Stomach (tissue), 9 donors: ENCODE data around the gene DIAPH2. TPM values are rescaled to one million over a fixed set of nuclear protein-coding genes. Genes with fewer than 3 reads are reported as not detected.

Experiments used
- DNase-seq, 2 donors: peaks; one replicate each; pipeline versions ENCODE4 v3.0.0 to v3.0.0-alpha.2; 2013 to 2019
- H3K27ac ChIP-seq, 5 donors: fragments of 200-600 bp in 4 of 5; sonication (generic) in 4 of 5; one replicate each; pipeline ENCODE4 v1.5.1; 2013 to 2019; ENCODE audit warnings: mild to moderate bottlenecking in 1 of 5, moderate library complexity in 1 of 5
- H3K27me3 ChIP-seq, 3 donors: fragments of 200-600 bp; sonication (generic); one replicate each; pipeline ENCODE4 v1.5.1; 2017 to 2019; ENCODE audit warnings: mixed run types in 1 of 3
- H3K36me3 ChIP-seq, 4 donors: fragments of 200-600 bp; sonication (generic); 1 replicate in 3 of 4; 2 replicates in 1 of 4; pipeline ENCODE4 v1.5.1; 2016 to 2019
- H3K4me1 ChIP-seq, 4 donors: fragments of 200-600 bp; sonication (generic); one replicate each; pipeline ENCODE4 v1.5.1; 2016 to 2019
- H3K4me3 ChIP-seq, 4 donors: fragments of 200-600 bp; sonication (generic) in 3 of 4; one replicate each; pipeline ENCODE4 v1.5.1; 2016 to 2019; ENCODE audit warnings: mild to moderate bottlenecking in 1 of 4
- H3K9me3 ChIP-seq, 4 donors: fragments of 200-600 bp; sonication (generic); one replicate each; pipeline ENCODE4 v1.5.1; 2016 to 2019
- EP300 ChIP-seq: sonication (generic); formaldehyde crosslinking; IDR thresholded peaks from one replicate; pipeline ENCODE4 v1.6.1; 2017; ENCODE audit warnings: antibody characterized with exemption
- POLR2A ChIP-seq, 4 donors: fragments of 450-650 bp; IDR thresholded peaks; one replicate each; pipeline ENCODE4 v1.6.1; 2016; ENCODE audit warnings: antibody characterized with exemption in 4 of 4, control low read depth in 2 of 4, mild to moderate bottlenecking in 1 of 4, moderate library complexity in 1 of 4
- POLR2AphosphoS5 ChIP-seq, 3 donors: sonication (generic); formaldehyde crosslinking; IDR thresholded peaks; one replicate each; pipeline ENCODE4 v1.6.1; 2016; ENCODE audit warnings: antibody characterized with exemption in 3 of 3
- WGBS, 5 donors: extraction: QIAGEN DNeasy Blood & Tissue Kit in 3 of 5; methylation state at CpG; one replicate each; pipeline versions ENCODE4 v1.1.5 to v1.1.7; 2013 to 2018; 5-methylcytosine and 5-hydroxymethylcytosine counted together
- intact Hi-C: fragments of 100-400 bp; cut with DNase I; formaldehyde crosslinking; loops from one replicate; pipeline ENCODE4 v1.15.1; 2023; ENCODE audit warnings: low total_unique reads
- polyA plus RNA-seq, 3 donors: library from polyadenylated mRNA; stranded (reverse); fragments of 200-250 nt; gene quantifications; one replicate each; pipeline ENCODE4 v1.2.3, GENCODE V29; 2013
- total RNA-seq, 5 donors: library from RNA; depleted of rRNA; stranded (reverse); fragments of >200 nt; gene quantifications; one replicate each; pipeline versions ENCODE4 v1.1.0 to v1.2.3, GENCODE V29; 2014 to 2016
- TF ChIP-seq, protein P1 (sequence below), 7 experiments: fragments of 450-650 bp in 4 of 7; fragments of 200-600 bp in 3 of 7; sonication (generic) in 3 of 7; IDR thresholded peaks; one replicate each; pipeline ENCODE4 v1.5.1; 2016 to 2019; ENCODE audit warnings: antibody characterized with exemption in 7 of 7, control low read depth in 2 of 7, mild to moderate bottlenecking in 1 of 7
- donor health status: healthy with polysubstance abuse.
- donor health status: Bipolar disorder and iron deficiency.
- donor health status: healthy.

Gene DIAPH2
- total and polyA plus RNA-seq, 8 donors: 5.2 to 52.5 (median 27.3) TPM

DNA sequence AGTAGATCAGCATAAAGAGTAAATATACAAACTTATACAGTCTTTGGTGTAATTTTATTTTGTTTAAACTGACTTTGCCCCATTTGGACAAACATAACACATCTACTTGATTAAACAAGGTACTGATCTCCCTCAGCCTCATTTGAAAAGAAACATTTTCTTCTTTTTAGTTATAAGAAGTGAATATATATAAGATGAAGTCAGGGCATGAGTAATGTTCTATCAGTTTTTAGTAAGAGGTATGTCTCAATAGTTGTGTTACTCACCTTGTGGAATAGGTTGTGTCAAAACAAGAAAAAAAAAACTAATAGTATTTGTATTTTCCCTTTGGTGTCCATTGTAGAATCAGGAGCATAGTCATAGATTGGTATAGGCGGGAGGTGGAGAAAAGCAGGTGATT, 526.4 kb downstream of the DIAPH2 start:
- Histone ChIP-seq H3K27ac (no peak overlapping the region), H3K9me3 (no peaks in the 10 kb centered on the region), H3K4me3 (no peak overlapping the region), H3K27me3 (no peaks in the 10 kb centered on the region), H3K36me3 (no peaks in the 10 kb centered on the region), H3K4me1 (no peaks in the 10 kb centered on the region)
- no peak for DNase-seq
- TF ChIP-seq, protein P1, sequence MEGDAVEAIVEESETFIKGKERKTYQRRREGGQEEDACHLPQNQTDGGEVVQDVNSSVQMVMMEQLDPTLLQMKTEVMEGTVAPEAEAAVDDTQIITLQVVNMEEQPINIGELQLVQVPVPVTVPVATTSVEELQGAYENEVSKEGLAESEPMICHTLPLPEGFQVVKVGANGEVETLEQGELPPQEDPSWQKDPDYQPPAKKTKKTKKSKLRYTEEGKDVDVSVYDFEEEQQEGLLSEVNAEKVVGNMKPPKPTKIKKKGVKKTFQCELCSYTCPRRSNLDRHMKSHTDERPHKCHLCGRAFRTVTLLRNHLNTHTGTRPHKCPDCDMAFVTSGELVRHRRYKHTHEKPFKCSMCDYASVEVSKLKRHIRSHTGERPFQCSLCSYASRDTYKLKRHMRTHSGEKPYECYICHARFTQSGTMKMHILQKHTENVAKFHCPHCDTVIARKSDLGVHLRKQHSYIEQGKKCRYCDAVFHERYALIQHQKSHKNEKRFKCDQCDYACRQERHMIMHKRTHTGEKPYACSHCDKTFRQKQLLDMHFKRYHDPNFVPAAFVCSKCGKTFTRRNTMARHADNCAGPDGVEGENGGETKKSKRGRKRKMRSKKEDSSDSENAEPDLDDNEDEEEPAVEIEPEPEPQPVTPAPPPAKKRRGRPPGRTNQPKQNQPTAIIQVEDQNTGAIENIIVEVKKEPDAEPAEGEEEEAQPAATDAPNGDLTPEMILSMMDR (IDR thresholded peaks at IDR 0.05): no peak
- no peak for TF ChIP-seq POLR2A (IDR thresholded peaks at IDR 0.05)
- no peak for TF ChIP-seq EP300
- TF ChIP-seq POLR2AphosphoS5 (IDR thresholded peaks at IDR 0.05): no peak
- intact Hi-C loops: no loop called here
- 83 to 96% (median 92%) methylated on average over 1 of the region's 1 CpG for WGBS, 5 donors

DNA sequence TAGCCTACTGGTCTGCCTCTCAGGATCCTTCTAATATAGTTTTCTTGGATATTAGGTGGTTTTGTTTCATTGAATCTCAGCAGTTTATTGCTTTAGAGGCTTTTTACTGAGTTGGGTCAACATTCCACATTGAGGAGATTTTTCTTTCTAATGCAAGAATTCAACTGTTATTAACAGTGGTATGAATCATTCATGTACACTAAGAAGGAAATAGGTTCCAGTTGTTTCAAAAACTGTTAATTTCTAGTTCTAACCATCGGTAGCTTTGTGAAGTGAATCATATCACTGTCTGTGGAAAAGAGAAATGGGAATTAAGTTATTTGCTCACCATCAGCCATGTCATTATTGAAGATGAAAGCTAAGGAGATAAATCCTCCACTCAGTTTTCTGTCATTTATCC, 530.5 kb downstream of the DIAPH2 start:
- H3K9me3 ChIP-seq: no peaks in the 10 kb centered on the region
- TF ChIP-seq POLR2AphosphoS5 (IDR thresholded peaks at IDR 0.05) (no peak), POLR2A (IDR thresholded peaks at IDR 0.05) (no peak), EP300 (no peak)
- TF ChIP-seq, protein P1 (IDR thresholded peaks at IDR 0.05): no peak
- H3K27ac ChIP-seq: no peak overlapping the region
- 64 to 85% (median 82%) methylated on average over 1 of the region's 1 CpG for WGBS, 5 donors
- H3K4me3 ChIP-seq: no peak overlapping the region
- H3K4me1 ChIP-seq: no peaks in the 10 kb centered on the region
- DNase-seq: no peak
- no peaks in the 10 kb centered on the region for H3K27me3 ChIP-seq
- intact Hi-C loops: no loop called here
- no peaks in the 10 kb centered on the region for H3K36me3 ChIP-seq

GRCh38 chrX:97224148-97224547, 539.5 kb downstream of the DIAPH2 start:
- 82 to 94% (median 90%) methylated on average over 1 of the region's 1 CpG for WGBS, 5 donors
- Histone ChIP-seq H3K9me3 (no peaks in the 10 kb centered on the region), H3K27me3 (no peaks in the 10 kb centered on the region), H3K4me3 (no peak overlapping the region), H3K4me1 (no peaks in the 10 kb centered on the region), H3K36me3 (no peaks in the 10 kb centered on the region), H3K27ac (no peak overlapping the region)
- TF ChIP-seq, protein P1 (IDR thresholded peaks at IDR 0.05): no peak
- TF ChIP-seq POLR2AphosphoS5 (IDR thresholded peaks at IDR 0.05) (no peak), POLR2A (IDR thresholded peaks at IDR 0.05) (no peak), EP300 (no peak)
- DNase-seq: no peak
- intact Hi-C loops: no loop called here

DNA sequence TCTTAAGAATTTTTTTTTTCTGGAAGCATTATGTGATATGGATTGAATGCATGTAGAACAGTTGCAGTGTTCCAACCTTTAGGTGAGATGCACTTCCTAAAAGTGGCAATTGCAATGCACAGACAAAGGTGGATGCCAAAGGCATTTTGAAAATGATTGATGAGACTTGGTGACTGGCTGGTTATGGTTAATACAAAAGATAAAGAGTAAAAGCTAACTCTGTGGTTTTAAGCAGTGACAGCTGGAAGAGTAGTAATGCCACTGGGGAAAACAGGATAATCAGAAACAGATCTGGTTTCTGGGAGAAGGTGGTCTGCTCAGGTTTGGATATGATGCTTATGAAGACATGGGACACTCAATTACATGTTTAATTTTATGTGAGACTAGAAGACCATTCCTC, 544.7 kb downstream of the DIAPH2 start:
- no peak overlapping the region for H3K4me3 ChIP-seq
- H3K27me3 ChIP-seq: no peaks in the 10 kb centered on the region
- H3K27ac ChIP-seq: no peak overlapping the region
- H3K36me3 ChIP-seq: no peaks in the 10 kb centered on the region
- no peaks in the 10 kb centered on the region for H3K9me3 ChIP-seq
- H3K4me1 ChIP-seq: no peaks in the 10 kb centered on the region
- TF ChIP-seq EP300 (no peak), POLR2A (IDR thresholded peaks at IDR 0.05) (no peak), POLR2AphosphoS5 (IDR thresholded peaks at IDR 0.05) (no peak)
- TF ChIP-seq, protein P1 (IDR thresholded peaks at IDR 0.05): no peak
- intact Hi-C loops: no loop called here
- no peak for DNase-seq
